SK-N-SH (cell line): ENCODE measurements around the gene TCEA3. TPM values are rescaled to one million over a fixed set of nuclear protein-coding genes. Genes with fewer than 3 reads are reported as not detected.

Experiments used
- CTCF ChIA-PET: fragments of 300-600, 350-600 bp; formaldehyde crosslinking; extraction: SDS; loops from one replicate; lab custom pipeline; 2021; lab: Yijun Ruan, JAX
- POLR2A ChIA-PET: fragments of 350-600 bp; sonication (Branson Sonifier 250); formaldehyde crosslinking; extraction: SDS; loops from one replicate; lab custom pipeline; 2020; ENCODE audit warnings: antibody characterized with exemption, inconsistent platforms; lab: Yijun Ruan, JAX
- DNase-seq: peaks from one replicate; pipeline ENCODE4 v3.0.0; 2012
- H2AFZ ChIP-seq: fragments of 200-600 bp; sonication (generic); 2 replicates; pipeline ENCODE4 v1.8.1; 2016; ENCODE audit warnings: antibody characterized with exemption, mild to moderate bottlenecking, low read depth
- H3F3A ChIP-seq: fragments of 200-600 bp; sonication (generic); replicated peaks from 2 replicates; pipeline ENCODE3; 2016; ENCODE audit warnings: antibody characterized with exemption, mild to moderate bottlenecking; ENCODE audit not compliant: insufficient read depth
- H3K27ac ChIP-seq, 2 experiments: fragments of 200-500 bp in 1 of 2; fragments of 200-600 bp in 1 of 2; sonication (Bioruptor generic) in 1 of 2; sonication (generic), shearing (Covaris generic) in 1 of 2; 2 replicates each; pipeline versions ENCODE4 v1.5.1 to v1.6.1; 2014 to 2016; ENCODE audit warnings: low read depth in 2 of 2, inconsistent platforms in 1 of 2, low read length in 1 of 2, mild to moderate bottlenecking in 1 of 2, mixed read lengths in 1 of 2
- H3K27me3 ChIP-seq: fragments of 200-600 bp; sonication (generic), shearing (Covaris generic); 2 replicates; pipeline ENCODE4 v1.6.1; 2016; ENCODE audit warnings: mixed run types; ENCODE audit not compliant: insufficient read depth
- H3K36me3 ChIP-seq, 2 experiments: fragments of 200-500 bp in 1 of 2; fragments of 200-600 bp in 1 of 2; sonication (Bioruptor generic) in 1 of 2; sonication (generic) in 1 of 2; replicated peaks in 1 of 2; 2 replicates each; pipeline versions ENCODE3 to v1.5.1; 2014 to 2016; ENCODE audit warnings: low read length in 1 of 2, mild to moderate bottlenecking in 1 of 2; ENCODE audit not compliant: insufficient read depth in 2 of 2, control insufficient read depth in 1 of 2
- H3K4me1 ChIP-seq, 2 experiments: fragments of 200-500 bp in 1 of 2; fragments of 200-600 bp in 1 of 2; sonication (Bioruptor generic) in 1 of 2; sonication (generic), shearing (Covaris generic) in 1 of 2; 2 replicates each; pipeline versions ENCODE4 v1.5.1 to v1.6.1; 2014 to 2016; ENCODE audit warnings: low read depth in 1 of 2, low read length in 1 of 2, mixed run types in 1 of 2; ENCODE audit not compliant: insufficient read depth in 2 of 2, control insufficient read depth in 1 of 2
- H3K4me2 ChIP-seq: fragments of 200-600 bp; sonication (generic), shearing (Covaris generic); 2 replicates; pipeline ENCODE4 v1.6.1; 2017; ENCODE audit warnings: mixed run types
- H3K4me3 ChIP-seq, 2 experiments: fragments of 200-500 bp in 1 of 2; fragments of 200-600 bp in 1 of 2; sonication (Bioruptor generic) in 1 of 2; sonication (generic), shearing (Covaris generic) in 1 of 2; 2 replicates each; pipeline versions ENCODE4 v1.5.1 to v1.8.1; 2014 to 2016; ENCODE audit warnings: low read depth in 2 of 2, inconsistent platforms in 1 of 2, low read length in 1 of 2, mild to moderate bottlenecking in 1 of 2, mixed read lengths in 1 of 2, moderate library complexity in 1 of 2
- H3K79me2 ChIP-seq: fragments of 200-600 bp; sonication (generic); 2 replicates; pipeline ENCODE4 v1.8.1; 2017; ENCODE audit warnings: mild to moderate bottlenecking; ENCODE audit not compliant: insufficient read depth
- H3K9ac ChIP-seq: fragments of 200-600 bp; sonication (generic); 2 replicates; pipeline ENCODE4 v1.6.1; 2017; ENCODE audit warnings: mixed run types
- H3K9me2 ChIP-seq: fragments of 200-600 bp; sonication (generic); 2 replicates; pipeline ENCODE4 v1.6.1; 2017; ENCODE audit warnings: mixed run types
- H3K9me3 ChIP-seq: fragments of 200-600 bp; sonication (generic); 2 replicates; pipeline ENCODE4 v1.6.1; 2017; ENCODE audit warnings: mixed run types, mild to moderate bottlenecking, moderate library complexity
- H4K20me1 ChIP-seq: fragments of 200-600 bp; sonication (generic); 2 replicates; pipeline ENCODE4 v1.6.1; 2017; ENCODE audit warnings: mild to moderate bottlenecking, mixed run types; ENCODE audit not compliant: insufficient read depth
- CTCF ChIP-seq: fragments of 200-600 bp; sonication (generic); IDR thresholded peaks from 2 replicates; pipeline ENCODE4 v1.6.1; 2017; ENCODE audit warnings: antibody characterized with exemption, mild to moderate bottlenecking, moderate library complexity
- FOXJ3 ChIP-seq: sonication (generic); formaldehyde crosslinking; IDR thresholded peaks from 2 replicates; pipeline ENCODE4 v1.5.1; 2020; ENCODE audit warnings: mild to moderate bottlenecking, missing genetic modification reagents
- GABPA ChIP-seq: IDR thresholded peaks from 2 replicates; pipeline ENCODE4 v1.4.0; 2012; ENCODE audit warnings: low read depth, mild to moderate bottlenecking
- GATA2 ChIP-seq: sonication (generic); formaldehyde crosslinking; IDR thresholded peaks from 2 replicates; pipeline ENCODE4 v1.5.0; 2020; ENCODE audit warnings: mild to moderate bottlenecking, missing genetic modification reagents
- MAX ChIP-seq: IDR thresholded peaks from 2 replicates; pipeline ENCODE4 v1.4.0; 2012; ENCODE audit warnings: low read depth
- REST ChIP-seq: IDR thresholded peaks from 2 replicates; pipeline ENCODE4 v1.6.1; 2012; ENCODE audit warnings: mild to moderate bottlenecking, low read depth, low read length, moderate library complexity
- SMC3 ChIP-seq: IDR thresholded peaks from 2 replicates; pipeline ENCODE4 v1.6.1; 2012; ENCODE audit warnings: low read depth, low read length, improper control_type of control experiment
- ZBTB33 ChIP-seq: IDR thresholded peaks from 2 replicates; pipeline ENCODE4 v1.4.0; 2012; ENCODE audit warnings: low read depth, borderline replicate concordance
- WGBS: methylation state at CpG from one replicate; pipeline ENCODE4 v1.1.6; 2017; ENCODE audit warnings: low lambda C conversion rate; 5-methylcytosine and 5-hydroxymethylcytosine counted together
- polyA plus RNA-seq, 3 experiments: library from polyadenylated mRNA; depleted of rRNA; stranded (reverse); fragments of >200 nt; gene quantifications; 2 replicates each; pipeline ENCODE4 v1.2.3, GENCODE V29; 2012

The TCEA3 gene
- polyA plus RNA-seq, 1 of the 3 experiments (the other 2 are of a cell fraction), result 1.1 TPM

GRCh38 chr1:23356471-23357137 lies 67.9 kb downstream of the TCEA3 start (continued):
- TF ChIP-seq MAX, result no peak
- TF ChIP-seq GATA2 (CRISPR knock-in tag), result no peak
- TF ChIP-seq GABPA, result no peak
- TF ChIP-seq FOXJ3, result no peak
- no peak for TF ChIP-seq SMC3
- no peak for TF ChIP-seq REST

GRCh38 chr1:23354245-23354644 lies 70.3 kb downstream of the TCEA3 start:
- TF ChIP-seq CTCF (peak; percentile 26; the same call in 1 of the 2 replicates), ZBTB33 (no peak)
- DNase-seq, result no peak
- CTCF ChIA-PET, result interaction anchor here (1.3 kb wide), 1 partner anchor 12 kb away, joined by 3 read pairs; no protein-coding TSS in a partner anchor

More at GRCh38 chr1:23354245-23354644, 70.3 kb downstream of the TCEA3 start:
- no peaks in the 10 kb centered on the region for H4K20me1 ChIP-seq
- no peaks in the 10 kb centered on the region for H3K27me3 ChIP-seq
- H3F3A ChIP-seq, result no peaks in the 10 kb centered on the region
- WGBS, result 68% methylated on average over 3 of the region's 3 CpGs
- H3K4me3 ChIP-seq, result no peak overlapping the region
- H3K4me2 ChIP-seq, result no peak overlapping the region
- POLR2A ChIA-PET, result interaction anchor here (1.3 kb wide), 1 partner anchor 10 kb away, joined by 7 read pairs; the partner anchor contains the start of gene HNRNPR
- H3K4me1 ChIP-seq, result peaks cover 0 to 12% of the 10 kb centered on the region in 2 experiments; a peak in 1 of 4 replicates
- no peak overlapping the region for H3K9ac ChIP-seq
- H3K27ac ChIP-seq, result no peak overlapping the region
- H3K79me2 ChIP-seq, result no peaks in the 10 kb centered on the region
- peaks cover 0 to 15% of the 10 kb centered on the region in 2 experiments for H3K36me3 ChIP-seq
- no peaks in the 10 kb centered on the region for H3K9me2 ChIP-seq
- no peak overlapping the region for H2AFZ ChIP-seq
- H3K9me3 ChIP-seq, result no peaks in the 10 kb centered on the region
